NB4 (cell line): ENCODE data around the gene RASSF7.

Experiments used
- DNase-seq: peaks from one replicate; pipeline ENCODE4 v3.0.0; 2010; ENCODE audit warnings: low read depth
- H3K4me3 ChIP-seq: one replicate; pipeline ENCODE4 v1.5.1; 2011; ENCODE audit warnings: mild to moderate bottlenecking, low read depth, low read length, moderate library complexity
- CTCF ChIP-seq: IDR thresholded peaks from one replicate; pipeline ENCODE4 v1.5.1; 2012; ENCODE audit warnings: low read depth, low read length
- MAX ChIP-seq: IDR thresholded peaks from 2 replicates; pipeline ENCODE4 v1.6.1; 2011; ENCODE audit warnings: low read depth, low read length
- MYC ChIP-seq: IDR thresholded peaks from 2 replicates; pipeline ENCODE4 v1.6.1; 2011; ENCODE audit warnings: low read depth, low read length
- POLR2A ChIP-seq: IDR thresholded peaks from 2 replicates; pipeline ENCODE4 v1.6.1; 2011; ENCODE audit warnings: mild to moderate bottlenecking; ENCODE audit not compliant: insufficient read length; ENCODE audit errors: extremely low read depth

The RASSF7 gene

GRCh38 chr11:544817-545166 is 16.0 kb upstream of the RASSF7 start:
- TF ChIP-seq CTCF (no peak), POLR2A (no peak), MAX (no peak), MYC (no peak)
- H3K4me3 ChIP-seq, result no peak overlapping the region
- DNase-seq, result no peak

GRCh38 chr11:545171-545570 is 15.6 kb upstream of the RASSF7 start:
- TF ChIP-seq MAX (no peak), POLR2A (no peak), CTCF (no peak), MYC (no peak)
- H3K4me3 ChIP-seq, result no peak overlapping the region
- DNase-seq, result no peak

GRCh38 chr11:548700-549603 is 11.8 kb upstream of the RASSF7 start:
- no peak for DNase-seq
- TF ChIP-seq POLR2A (no peak), MAX (no peak), MYC (no peak), CTCF (no peak)
- no peak overlapping the region for H3K4me3 ChIP-seq

- no peak overlapping the region for H3K4me3 ChIP-seq
- TF ChIP-seq MAX (no peak), MYC (no peak), CTCF (no peak), POLR2A (no peak)
- DNase-seq, result no peak
Measured at GRCh38 chr11:550021-550745, 10.6 kb upstream of the RASSF7 start.

GRCh38 chr11:550746-551085 is 10.1 kb upstream of the RASSF7 start:
- no peak for DNase-seq
- TF ChIP-seq MAX (no peak), POLR2A (no peak), MYC (no peak), CTCF (no peak)
- H3K4me3 ChIP-seq, result no peak overlapping the region
